ENCODE data around the gene NOP14.

DNA sequence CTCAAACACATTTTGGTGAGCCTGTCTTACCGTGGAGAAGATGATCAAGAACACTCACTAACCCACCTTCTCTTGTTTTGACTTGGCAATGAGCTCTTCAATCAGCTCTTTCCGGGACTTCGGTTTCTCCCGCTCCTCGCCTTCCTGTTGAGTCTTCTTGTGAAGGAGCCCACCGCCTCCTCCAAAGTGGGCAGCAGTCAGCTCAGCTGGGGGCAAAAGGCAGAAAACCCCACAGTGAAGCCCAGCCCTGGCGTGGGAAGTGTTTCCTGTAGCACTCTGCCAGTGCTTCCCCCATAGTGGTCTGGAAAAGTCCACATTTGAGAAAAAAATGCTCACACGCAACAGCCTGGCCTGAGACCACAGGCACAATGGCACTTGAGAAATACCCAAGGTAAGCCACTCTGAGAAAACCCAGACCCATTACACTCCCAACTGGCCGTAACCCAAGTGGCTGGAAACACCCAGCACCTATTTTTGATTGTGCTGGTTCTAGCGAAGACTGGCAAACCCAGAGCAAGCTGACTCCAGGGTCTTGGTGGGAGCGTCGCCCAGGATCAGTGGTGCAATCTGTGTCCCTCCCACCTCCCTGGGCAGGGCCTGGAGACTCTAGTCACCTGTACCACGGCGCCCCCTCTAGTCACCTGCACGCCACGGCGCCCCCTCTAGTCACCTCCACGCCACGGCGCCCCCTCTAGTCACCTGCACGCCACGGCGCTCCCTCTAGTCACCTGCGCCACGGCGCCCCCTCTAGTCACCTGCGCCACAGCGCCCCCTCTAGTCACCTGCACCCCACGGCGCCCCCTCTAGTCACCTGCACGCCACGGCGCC is 8.6 kb downstream of the NOP14 start:
- TF ChIP-seq EZH2phosphoT487 (IDR thresholded peaks at IDR 0.05; ENCODE audit: insufficient read depth, low read depth): no peak
- TF ChIP-seq EZH2 (IDR thresholded peaks at IDR 0.05; ENCODE audit: insufficient read depth, poor library complexity, severe bottlenecking): no peak
